Neural cell (in vitro differentiated cells): Measurements from ENCODE around the gene WDR36. TPM values are rescaled to one million over a fixed set of nuclear protein-coding genes. Genes with fewer than 3 reads are reported as not detected.
"Not testable (repeated sequence)": the region's sequence is repeated elsewhere in the genome, so short reads cannot be mapped to it uniquely, and the experiment has no call there.

Source experiments
- H2AFZ ChIP-seq: fragments of 200-600, 300-800 bp; sonication (generic), shearing (Covaris generic); 2 replicates; pipeline ENCODE4 v1.6.0; 2014; ENCODE audit warnings: low read depth, mild to moderate bottlenecking, antibody characterized with exemption, low read length, moderate library complexity
- H3F3A ChIP-seq: fragments of 200-600 bp; shearing (Covaris generic); 2 replicates; pipeline ENCODE4 v1.6.1; 2016; ENCODE audit warnings: mild to moderate bottlenecking, moderate library complexity, mixed read lengths, antibody characterized with exemption, low read length; ENCODE audit not compliant: insufficient read depth, poor library complexity, severe bottlenecking
- H3K27ac ChIP-seq: fragments of 200-600, 300-800 bp; sonication (generic), shearing (Covaris generic); 2 replicates; pipeline ENCODE4 v1.5.1; 2014; ENCODE audit warnings: mild to moderate bottlenecking, low read length, moderate library complexity
- H3K27me3 ChIP-seq: fragments of 300-800, 200-600 bp; sonication (generic), shearing (Covaris generic); 2 replicates; pipeline ENCODE4 v1.6.0; 2014; ENCODE audit warnings: mild to moderate bottlenecking, low read depth, low read length, moderate library complexity; ENCODE audit not compliant: insufficient read depth
- H3K36me3 ChIP-seq: fragments of 300-800, 200-600 bp; sonication (generic), shearing (Covaris generic); 2 replicates; pipeline ENCODE4 v1.5.1; 2014; ENCODE audit warnings: mild to moderate bottlenecking, antibody characterized with exemption, low read length, moderate library complexity; ENCODE audit not compliant: insufficient read depth
- H3K4me2 ChIP-seq: fragments of 300-800, 200-600 bp; sonication (generic), shearing (Covaris generic); 2 replicates; pipeline ENCODE4 v1.6.0; 2014; ENCODE audit warnings: mild to moderate bottlenecking, low read length
- H3K4me3 ChIP-seq: fragments of 300-800, 200-600 bp; sonication (generic), shearing (Covaris generic); 2 replicates; pipeline ENCODE4 v1.5.1; 2014; ENCODE audit warnings: mild to moderate bottlenecking, low read length, moderate library complexity
- H3K79me2 ChIP-seq: fragments of 200-600 bp; shearing (Covaris generic); replicated peaks from 2 replicates; pipeline ENCODE4 v1.6.0; 2014; ENCODE audit warnings: mild to moderate bottlenecking, low read length, moderate library complexity; ENCODE audit not compliant: insufficient read depth
- H3K9ac ChIP-seq: fragments of 300-800, 200-600 bp; sonication (generic), shearing (Covaris generic); 2 replicates; pipeline ENCODE4 v1.6.1; 2016; ENCODE audit warnings: mild to moderate bottlenecking, low read length, mixed read lengths
- H3K9me2 ChIP-seq: fragments of 200-600 bp; shearing (Covaris generic); 2 replicates; pipeline ENCODE4 v1.6.1; 2016; ENCODE audit warnings: mild to moderate bottlenecking, low read length, mixed read lengths; ENCODE audit not compliant: insufficient read depth
- H3K9me3 ChIP-seq: fragments of 200-600, 300-800 bp; sonication (generic), shearing (Covaris generic); 2 replicates; pipeline ENCODE4 v1.6.1; 2016; ENCODE audit warnings: mild to moderate bottlenecking, mixed run types, low read length, moderate library complexity, mixed read lengths
- H4K20me1 ChIP-seq: fragments of 200-600 bp; shearing (Covaris generic); 2 replicates; pipeline ENCODE4 v1.6.1; 2016; ENCODE audit warnings: mild to moderate bottlenecking, mixed run types; ENCODE audit not compliant: insufficient read depth
- CTCF ChIP-seq: fragments of 450-650 bp; IDR thresholded peaks from 2 replicates; pipeline ENCODE4 v1.5.1; 2014; ENCODE audit warnings: antibody characterized with exemption, mild to moderate bottlenecking, moderate library complexity; ENCODE audit not compliant: poor library complexity, severe bottlenecking
- EP300 ChIP-seq: fragments of 450-650 bp; conservative IDR thresholded peaks from 2 replicates; pipeline ENCODE4 v1.6.1; 2014; ENCODE audit warnings: antibody characterized with exemption, mild to moderate bottlenecking, moderate library complexity; ENCODE audit not compliant: poor library complexity, severe bottlenecking
- EZH2 ChIP-seq: fragments of 200-600, 300-800 bp; shearing (Covaris generic), sonication (generic); IDR thresholded peaks from 2 replicates; pipeline ENCODE4 v1.6.1; 2014; ENCODE audit warnings: antibody characterized with exemption, low read length, borderline replicate concordance, mild to moderate bottlenecking; ENCODE audit not compliant: insufficient read depth, poor library complexity, severe bottlenecking
- MXI1 ChIP-seq: fragments of 450-650 bp; conservative IDR thresholded peaks from 2 replicates; pipeline ENCODE4 v1.6.1; 2014; ENCODE audit warnings: antibody characterized with exemption, mild to moderate bottlenecking; ENCODE audit not compliant: poor library complexity, severe bottlenecking
- POLR2AphosphoS5 ChIP-seq: IDR thresholded peaks from 2 replicates; pipeline ENCODE4 v1.6.1; 2012
- RAD21 ChIP-seq: fragments of 450-650 bp; conservative IDR thresholded peaks from 2 replicates; pipeline ENCODE4 v1.6.1; 2014; ENCODE audit warnings: antibody characterized with exemption, mild to moderate bottlenecking, moderate library complexity
- REST ChIP-seq: IDR thresholded peaks from 2 replicates; pipeline ENCODE4 v1.6.1; 2012; ENCODE audit warnings: borderline replicate concordance
- SMC3 ChIP-seq: fragments of 450-650 bp; conservative IDR thresholded peaks from 2 replicates; pipeline ENCODE4 v1.6.1; 2014; ENCODE audit warnings: antibody characterized with exemption, mild to moderate bottlenecking, moderate library complexity; ENCODE audit not compliant: poor library complexity
- TAF1 ChIP-seq: IDR thresholded peaks from 2 replicates; pipeline ENCODE4 v1.6.1; 2012; ENCODE audit warnings: low read depth
- polyA plus RNA-seq: library from polyadenylated mRNA; depleted of rRNA; stranded (reverse); fragments of >200 nt; gene quantifications from 2 replicates; pipeline ENCODE4 v1.2.3, GENCODE V29; 2014

Gene WDR36
- polyA plus RNA-seq, 1 donor from 2014 or later: 25.8 TPM

GRCh38 chr5:111135946-111136345, 43.8 kb downstream of the WDR36 start:
- no peak for TF ChIP-seq EZH2
- TF ChIP-seq EP300: no peak
- no peak for TF ChIP-seq POLR2AphosphoS5
- TF ChIP-seq REST: no peak
- no peak for TF ChIP-seq TAF1
- no peak for TF ChIP-seq CTCF
- TF ChIP-seq MXI1: no peak
- TF ChIP-seq SMC3: no peak
- no peak for TF ChIP-seq RAD21
- H2AFZ ChIP-seq: no peak overlapping the region

GRCh38 chr5:111138096-111138495, 45.9 kb downstream of the WDR36 start:
- Histone ChIP-seq H3K9me3 (no peaks in the 10 kb centered on the region), H3K27ac (no peak overlapping the region), H3F3A (no peaks in the 10 kb centered on the region), H3K79me2 (no peaks in the 10 kb centered on the region), H2AFZ (no peak overlapping the region), H3K4me2 (no peak overlapping the region), H3K27me3 (no peaks in the 10 kb centered on the region), H4K20me1 (no peaks in the 10 kb centered on the region), H3K9ac (no peak overlapping the region), H3K9me2 (no peaks in the 10 kb centered on the region), H3K36me3 (no peaks in the 10 kb centered on the region), H3K4me3 (no peak overlapping the region)
- TF ChIP-seq EP300: no peak
- no peak for TF ChIP-seq TAF1
- TF ChIP-seq POLR2AphosphoS5: no peak
- no peak for TF ChIP-seq MXI1
- no peak for TF ChIP-seq REST
- no peak for TF ChIP-seq CTCF

More at GRCh38 chr5:111135946-111136345, 43.8 kb downstream of the WDR36 start:
- no peak overlapping the region for H3K9ac ChIP-seq
- H3K79me2 ChIP-seq: no peaks in the 10 kb centered on the region
- H3K27me3 ChIP-seq: no peaks in the 10 kb centered on the region
- H3F3A ChIP-seq: no peaks in the 10 kb centered on the region
- H3K36me3 ChIP-seq: no peaks in the 10 kb centered on the region
- no peak overlapping the region for H3K4me3 ChIP-seq
- H3K9me3 ChIP-seq: no peaks in the 10 kb centered on the region
- H4K20me1 ChIP-seq: no peaks in the 10 kb centered on the region
- no peaks in the 10 kb centered on the region for H3K9me2 ChIP-seq
- no peak overlapping the region for H3K27ac ChIP-seq
- H3K4me2 ChIP-seq: no peak overlapping the region

- H3K9me3 ChIP-seq, H3K9me2 ChIP-seq, H3K79me2 ChIP-seq, H3K9ac ChIP-seq, H4K20me1 ChIP-seq, H3K4me3 ChIP-seq, H3K27me3 ChIP-seq, H2AFZ ChIP-seq, H3K4me2 ChIP-seq, H3K27ac ChIP-seq, H3F3A ChIP-seq, H3K36me3 ChIP-seq: not testable (repeated sequence)
Observed at GRCh38 chr5:111141471-111141870, 49.3 kb downstream of the WDR36 start.
